Tibial nerve (tissue), 4 donors: ENCODE measurements around the gene NYAP2. TPM values are rescaled to one million over a fixed set of nuclear protein-coding genes. Genes with fewer than 3 reads are reported as not detected.

Source experiments
- DNase-seq, 2 donors: peaks; one replicate each; pipeline ENCODE4 v3.0.0-alpha.2; 2019; ENCODE audit warnings: low spot score in 2 of 2
- H3K27ac ChIP-seq, 4 donors: fragments of 200-600 bp; sonication (generic) in 3 of 4; one replicate each; pipeline ENCODE4 v1.5.1; 2017 to 2019; ENCODE audit warnings: mild to moderate bottlenecking in 1 of 4
- H3K27me3 ChIP-seq, 2 donors: fragments of 200-600 bp; sonication (generic) in 1 of 2; one replicate each; pipeline versions ENCODE4 v1.5.1 to v1.6.0; 2017 to 2019
- H3K36me3 ChIP-seq, 3 donors: fragments of 200-600 bp; sonication (generic); one replicate each; pipeline ENCODE4 v1.5.1; 2018 to 2019
- H3K4me1 ChIP-seq, 4 donors: fragments of 200-600 bp; sonication (generic) in 3 of 4; one replicate each; pipeline ENCODE4 v1.5.1; 2017 to 2019
- H3K4me3 ChIP-seq, 4 donors: fragments of 200-600 bp; sonication (generic) in 3 of 4; one replicate each; pipeline ENCODE4 v1.5.1; 2017 to 2019; ENCODE audit warnings: mild to moderate bottlenecking in 1 of 4, moderate library complexity in 1 of 4
- H3K9me3 ChIP-seq, 4 donors: fragments of 200-600 bp; sonication (generic) in 3 of 4; one replicate each; pipeline ENCODE4 v1.5.1; 2017 to 2019
- EP300 ChIP-seq, 2 donors: sonication (generic); formaldehyde crosslinking; IDR thresholded peaks; one replicate each; pipeline ENCODE4 v1.6.1; 2017; ENCODE audit warnings: antibody characterized with exemption in 2 of 2, mild to moderate bottlenecking in 1 of 2
- POLR2A ChIP-seq, 2 donors: fragments of 450-650 bp; IDR thresholded peaks; one replicate each; pipeline ENCODE4 v1.6.1; 2017; ENCODE audit warnings: antibody characterized with exemption in 2 of 2, mild to moderate bottlenecking in 2 of 2, moderate library complexity in 2 of 2
- WGBS, 2 donors: methylation state at CpG; one replicate each; pipeline ENCODE4 v1.1.5; 2018; 5-methylcytosine and 5-hydroxymethylcytosine counted together
- total RNA-seq, 4 donors: library from RNA; depleted of rRNA; stranded (reverse); fragments of >200 nt; gene quantifications; one replicate each; pipeline ENCODE4 v1.1.0, GENCODE V29; 2016
- TF ChIP-seq, protein P1 (sequence below), 5 experiments: fragments of 200-600 bp in 3 of 5; fragments of 450-650 bp in 2 of 5; sonication (generic) in 3 of 5; IDR thresholded peaks; one replicate each; pipeline ENCODE4 v1.5.1; 2016 to 2019; ENCODE audit warnings: antibody characterized with exemption in 5 of 5, mild to moderate bottlenecking in 3 of 5, moderate library complexity in 2 of 5

The NYAP2 gene
- total RNA-seq, 4 donors from 2014 or later, result under 0.01 TPM; not detected in 3

DNA sequence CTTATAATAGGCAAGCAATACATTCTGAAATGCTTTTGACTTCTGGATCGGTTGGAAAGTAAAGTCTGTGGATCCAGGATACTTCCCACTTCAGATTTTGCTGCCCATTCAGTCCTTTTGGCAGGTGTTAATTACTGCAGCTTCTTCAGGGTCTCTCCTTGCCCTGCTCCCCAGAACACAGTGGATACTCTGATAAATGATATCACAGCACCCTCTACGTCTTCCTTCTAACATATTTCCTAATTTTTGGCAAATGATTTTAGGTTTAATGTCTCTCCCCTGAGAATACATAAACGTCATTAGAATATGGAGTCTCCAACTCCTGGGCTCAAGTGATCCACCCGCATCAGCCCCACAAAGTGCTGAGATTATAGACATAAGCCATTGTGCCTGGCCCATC lies 249.8 kb downstream of the NYAP2 start:
- no peak for DNase-seq
- H3K9me3 ChIP-seq, result peaks cover 0 to 6% (median 0%) of the 10 kb centered on the region in 4 donors
- no peak overlapping the region for H3K27ac ChIP-seq
- no peaks in the 10 kb centered on the region for H3K27me3 ChIP-seq
- H3K4me1 ChIP-seq, result no peaks in the 10 kb centered on the region
- TF ChIP-seq, protein P1, sequence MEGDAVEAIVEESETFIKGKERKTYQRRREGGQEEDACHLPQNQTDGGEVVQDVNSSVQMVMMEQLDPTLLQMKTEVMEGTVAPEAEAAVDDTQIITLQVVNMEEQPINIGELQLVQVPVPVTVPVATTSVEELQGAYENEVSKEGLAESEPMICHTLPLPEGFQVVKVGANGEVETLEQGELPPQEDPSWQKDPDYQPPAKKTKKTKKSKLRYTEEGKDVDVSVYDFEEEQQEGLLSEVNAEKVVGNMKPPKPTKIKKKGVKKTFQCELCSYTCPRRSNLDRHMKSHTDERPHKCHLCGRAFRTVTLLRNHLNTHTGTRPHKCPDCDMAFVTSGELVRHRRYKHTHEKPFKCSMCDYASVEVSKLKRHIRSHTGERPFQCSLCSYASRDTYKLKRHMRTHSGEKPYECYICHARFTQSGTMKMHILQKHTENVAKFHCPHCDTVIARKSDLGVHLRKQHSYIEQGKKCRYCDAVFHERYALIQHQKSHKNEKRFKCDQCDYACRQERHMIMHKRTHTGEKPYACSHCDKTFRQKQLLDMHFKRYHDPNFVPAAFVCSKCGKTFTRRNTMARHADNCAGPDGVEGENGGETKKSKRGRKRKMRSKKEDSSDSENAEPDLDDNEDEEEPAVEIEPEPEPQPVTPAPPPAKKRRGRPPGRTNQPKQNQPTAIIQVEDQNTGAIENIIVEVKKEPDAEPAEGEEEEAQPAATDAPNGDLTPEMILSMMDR (IDR thresholded peaks at IDR 0.05), result no peak
- TF ChIP-seq POLR2A (IDR thresholded peaks at IDR 0.05) (no peak), EP300 (IDR thresholded peaks at IDR 0.05) (no peak)
- no peaks in the 10 kb centered on the region for H3K36me3 ChIP-seq
- no peak overlapping the region for H3K4me3 ChIP-seq
- WGBS, 2 donors, result 62 to 70% methylated on average over 4 of the region's 4 CpGs

GRCh38 chr2:225650041-225650440 lies 250.5 kb downstream of the NYAP2 start:
- WGBS, 2 donors, result 89 to 90% methylated on average over 8 of the region's 8 CpGs

GRCh38 chr2:225660262-225661131 lies 261.0 kb downstream of the NYAP2 start:
- no peaks in the 10 kb centered on the region for H3K36me3 ChIP-seq
- no peak overlapping the region for H3K27ac ChIP-seq
- no peaks in the 10 kb centered on the region for H3K9me3 ChIP-seq
- no peaks in the 10 kb centered on the region for H3K27me3 ChIP-seq
- H3K4me3 ChIP-seq, result no peak overlapping the region
- 17 to 18% methylated on average over 11 of the region's 11 CpGs for WGBS, 2 donors
- TF ChIP-seq EP300 (IDR thresholded peaks at IDR 0.05), result no peak
- TF ChIP-seq, protein P1 (IDR thresholded peaks at IDR 0.05), result peak; percentile 54 to 84 (median 71)
- no peak for TF ChIP-seq POLR2A (IDR thresholded peaks at IDR 0.05)
- no peaks in the 10 kb centered on the region for H3K4me1 ChIP-seq
- DNase-seq, result peak; percentile 75 to 84

More at GRCh38 chr2:225650041-225650440, 250.5 kb downstream of the NYAP2 start:
- no peaks in the 10 kb centered on the region for H3K36me3 ChIP-seq
- H3K9me3 ChIP-seq, result peaks cover 0 to 2% (median 0%) of the 10 kb centered on the region in 4 donors
- TF ChIP-seq EP300 (IDR thresholded peaks at IDR 0.05), result no peak
- TF ChIP-seq POLR2A (IDR thresholded peaks at IDR 0.05), result no peak
- TF ChIP-seq, protein P1 (IDR thresholded peaks at IDR 0.05), result no peak
- DNase-seq, result no peak
- H3K27me3 ChIP-seq, result no peaks in the 10 kb centered on the region
- H3K4me1 ChIP-seq, result no peaks in the 10 kb centered on the region
- no peak overlapping the region for H3K4me3 ChIP-seq
- H3K27ac ChIP-seq, result no peak overlapping the region

GRCh38 chr2:225662101-225662500 lies 262.6 kb downstream of the NYAP2 start:
- no peaks in the 10 kb centered on the region for H3K9me3 ChIP-seq
- no peak for TF ChIP-seq POLR2A (IDR thresholded peaks at IDR 0.05)
- no peak for TF ChIP-seq EP300 (IDR thresholded peaks at IDR 0.05)
- TF ChIP-seq, protein P1 (IDR thresholded peaks at IDR 0.05), result no peak
- no peak overlapping the region for H3K4me3 ChIP-seq
- H3K27ac ChIP-seq, result no peak overlapping the region
- H3K27me3 ChIP-seq, result no peaks in the 10 kb centered on the region
- WGBS, 2 donors, result 50 to 60% methylated on average over 4 of the region's 4 CpGs
- no peak for DNase-seq
- H3K36me3 ChIP-seq, result no peaks in the 10 kb centered on the region
- H3K4me1 ChIP-seq, result no peaks in the 10 kb centered on the region

- Histone ChIP-seq H3K27ac (no peak overlapping the region), H3K36me3 (no peaks in the 10 kb centered on the region), H3K4me1 (peaks cover 0 to 7% (median 0%) of the 10 kb centered on the region in 4 donors), H3K9me3 (no peaks in the 10 kb centered on the region), H3K27me3 (no peaks in the 10 kb centered on the region), H3K4me3 (no peak overlapping the region)
- no peak for TF ChIP-seq POLR2A (IDR thresholded peaks at IDR 0.05)
- no peak for DNase-seq
- WGBS, 2 donors, result 66 to 68% methylated on average over 2 of the region's 2 CpGs
These were observed 267.9 kb downstream of the NYAP2 start for GRCh38 chr2:225667445-225667844.
